HG03521 (cell line): ENCODE results near the gene SPR.

Experiments used
- ATAC-seq: cut with Tn5 transposase; IDR thresholded peaks from one replicate; pipeline ENCODE4 v1.9.1; 2021; ENCODE audit warnings: mild to moderate bottlenecking, moderate library complexity; ENCODE audit not compliant: unreplicated experiment

Gene SPR

DNA sequence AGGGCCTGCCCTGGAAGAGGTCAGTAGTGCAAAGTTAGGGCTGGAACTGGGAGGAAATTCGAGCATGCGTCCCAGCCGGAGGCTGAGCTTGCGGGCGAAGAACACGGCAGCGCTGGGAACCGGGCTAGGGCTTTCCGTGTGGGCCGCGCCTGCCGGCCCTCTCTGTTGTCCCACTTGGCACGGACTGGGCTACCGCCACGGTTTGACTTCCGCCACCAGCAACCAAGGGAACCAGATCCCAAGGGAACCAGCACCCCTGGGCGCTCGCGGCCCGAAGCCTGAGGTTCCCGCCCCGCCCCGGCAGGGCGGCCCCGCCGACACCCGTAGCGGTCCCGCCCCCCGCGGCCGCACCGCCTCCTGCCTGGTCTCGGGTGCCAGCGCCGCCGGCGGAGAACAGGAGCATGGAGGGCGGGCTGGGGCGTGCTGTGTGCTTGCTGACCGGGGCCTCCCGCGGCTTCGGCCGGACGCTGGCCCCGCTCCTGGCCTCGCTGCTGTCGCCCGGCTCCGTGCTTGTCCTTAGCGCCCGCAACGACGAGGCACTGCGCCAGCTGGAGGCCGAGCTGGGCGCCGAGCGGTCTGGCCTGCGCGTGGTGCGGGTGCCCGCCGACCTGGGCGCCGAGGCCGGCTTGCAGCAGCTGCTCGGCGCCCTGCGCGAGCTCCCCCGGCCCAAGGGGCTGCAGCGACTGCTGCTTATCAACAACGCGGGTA is at the start of gene SPR:
TSS of gene SPR (plus strand) at position 377 of the 708 bp plus-strand sequence. CDS start at position 402, 25 bp downstream.
- ATAC-seq, result peak; percentile 87

- no peak for ATAC-seq
These were observed 47.1 kb upstream of the SPR start for GRCh38 chr2:72840066-72840465.

- ATAC-seq, result no peak
These were observed 45.6 kb upstream of the SPR start for GRCh38 chr2:72841462-72842125.

- ATAC-seq, result no peak
These were observed 43.9 kb upstream of the SPR start for GRCh38 chr2:72843301-72843700.

DNA sequence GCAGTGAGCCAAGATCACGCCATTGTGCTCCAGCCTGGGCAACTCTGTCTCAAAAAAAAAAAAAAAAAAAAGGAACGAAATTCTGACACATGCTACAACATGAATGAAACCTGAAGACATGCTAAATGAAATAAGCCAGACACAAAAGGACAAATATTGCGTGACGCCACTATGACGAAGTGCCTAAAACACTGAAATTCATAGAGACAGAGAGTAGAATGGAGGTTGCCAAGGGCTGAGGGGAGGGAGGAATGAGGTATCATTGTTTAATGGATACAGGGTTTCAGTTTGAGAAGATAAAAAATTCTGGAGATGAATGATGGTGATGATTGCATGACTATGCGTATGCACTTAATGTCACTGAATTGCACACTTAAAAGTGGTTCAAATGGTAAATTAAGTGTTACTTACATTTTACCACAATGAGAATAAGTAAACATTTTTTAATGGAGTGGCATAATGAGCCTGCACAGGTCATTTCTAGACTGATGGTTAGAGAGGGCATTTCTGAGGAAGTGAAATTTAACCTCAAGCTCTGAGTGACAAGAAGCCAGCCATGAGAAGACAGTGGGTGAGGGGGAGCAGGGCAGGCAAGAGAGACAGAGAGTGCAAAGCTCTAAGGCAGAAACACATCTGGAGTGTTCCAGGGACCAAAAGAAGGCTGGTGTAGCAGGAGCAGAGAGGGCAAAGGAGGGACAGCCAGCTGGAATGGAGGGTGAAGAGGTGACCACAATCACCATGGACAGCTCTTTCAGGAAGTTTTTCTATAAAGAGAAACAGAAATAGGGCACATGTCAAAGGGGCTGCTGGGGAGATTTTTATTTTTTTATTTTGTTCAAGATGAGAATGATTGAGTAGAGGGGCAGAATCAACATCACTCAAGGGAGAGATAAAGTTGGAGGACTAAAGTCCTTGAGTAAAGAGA is 40.8 kb upstream of the SPR start:
- ATAC-seq, result peak; percentile 66

DNA sequence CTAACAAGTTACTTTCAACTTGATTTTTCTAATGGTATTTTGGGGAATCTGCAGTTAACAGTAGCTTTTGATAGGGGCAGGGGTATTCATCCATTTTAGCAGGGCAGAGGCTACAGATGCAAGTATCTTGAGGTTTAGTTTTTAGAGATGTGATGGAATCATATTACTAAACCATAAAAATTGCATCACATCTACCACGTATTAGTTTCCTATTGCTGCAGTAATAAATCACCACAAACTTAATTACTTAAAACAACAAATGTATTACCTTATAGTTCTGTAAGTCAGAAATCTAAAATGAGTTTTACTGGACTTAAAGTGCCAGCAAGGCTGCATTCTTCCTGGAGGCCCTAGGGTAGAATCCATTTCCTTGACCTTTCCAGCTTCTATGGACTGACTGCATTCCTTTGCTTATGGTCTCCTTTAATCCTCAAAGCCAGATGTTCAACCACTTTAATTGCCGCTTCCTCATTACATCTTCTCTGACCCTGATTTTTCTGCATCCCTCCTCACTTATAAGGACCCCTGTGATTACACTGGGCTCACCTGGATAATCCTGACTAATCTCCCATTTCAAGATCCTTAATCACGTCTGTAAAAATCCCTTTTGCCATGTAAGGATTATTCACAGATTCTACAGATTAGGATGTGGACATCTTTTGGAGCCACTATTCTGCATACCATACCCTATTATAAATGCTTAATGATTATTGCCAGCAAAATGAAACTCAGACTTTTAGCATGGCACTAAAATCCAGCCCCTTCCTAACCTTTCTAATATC is 39.5 kb upstream of the SPR start:
- ATAC-seq, result no peak

DNA sequence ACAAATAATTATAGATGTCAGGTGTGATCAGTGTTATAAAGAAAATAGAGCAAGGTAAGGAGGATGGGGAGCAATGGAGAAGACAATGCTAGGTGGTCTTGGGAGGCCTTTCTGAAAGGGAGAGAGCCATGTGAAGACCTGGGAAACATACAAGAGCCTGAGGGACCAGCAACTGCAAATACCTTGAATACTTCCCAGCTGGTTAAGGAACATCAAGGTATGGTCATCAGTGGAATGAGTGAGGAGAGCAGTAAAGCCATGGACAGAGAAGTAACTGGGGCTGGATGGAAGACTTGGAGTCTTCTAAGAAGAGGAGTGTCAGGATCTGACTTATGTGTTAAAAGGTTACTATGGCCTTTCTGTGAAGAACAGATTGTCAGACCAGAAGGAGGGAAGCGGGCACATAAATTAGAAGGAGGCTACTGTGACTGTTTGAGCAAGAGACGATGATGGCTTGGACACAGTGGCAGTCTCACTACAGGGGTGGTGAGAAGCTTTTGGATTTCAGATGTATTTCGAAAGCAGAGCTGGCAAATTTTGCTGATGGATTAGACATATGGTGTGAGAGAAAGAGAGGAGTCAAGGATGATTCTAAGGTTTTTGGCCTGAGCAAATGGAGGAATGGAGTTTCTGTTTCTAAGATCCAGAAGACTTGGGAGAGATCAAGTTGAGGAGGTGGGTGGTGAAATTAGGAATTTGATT is 38.6 kb upstream of the SPR start:
- ATAC-seq, result no peak

GRCh38 chr2:72849138-72849462 is 38.1 kb upstream of the SPR start:
- no peak for ATAC-seq

- ATAC-seq, result no peak
These were observed 35.9 kb upstream of the SPR start for GRCh38 chr2:72851333-72851732.

GRCh38 chr2:72859831-72860262 is 27.4 kb upstream of the SPR start:
- peak; percentile 49 for ATAC-seq

GRCh38 chr2:72862239-72862988 is 24.8 kb upstream of the SPR start:
- peak; percentile 86 for ATAC-seq

GRCh38 chr2:72863046-72863445 is 24.2 kb upstream of the SPR start:
- no peak for ATAC-seq

- ATAC-seq, result peak; percentile 42
These were observed 22.7 kb upstream of the SPR start for GRCh38 chr2:72864500-72864899.

DNA sequence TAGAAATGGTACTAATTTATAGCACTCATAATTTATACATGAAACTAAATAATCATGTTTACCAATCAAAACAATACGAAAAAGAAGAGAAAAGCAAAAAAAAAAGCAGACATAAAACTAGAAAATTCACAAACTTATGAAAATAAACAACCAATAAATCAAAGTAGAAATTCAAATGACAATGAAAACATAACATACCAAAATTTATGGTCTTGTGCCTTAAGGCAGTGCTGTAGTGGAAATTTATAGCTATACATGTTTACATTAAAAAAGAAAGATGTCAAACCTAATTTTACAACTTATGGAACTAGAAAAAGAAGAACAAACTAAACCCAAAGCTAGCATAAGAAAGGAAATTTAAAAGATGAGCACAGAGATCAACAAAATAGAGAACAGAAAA is 16.1 kb upstream of the SPR start:
- ATAC-seq, result no peak

GRCh38 chr2:72871880-72872279 is 15.3 kb upstream of the SPR start:
- ATAC-seq, result no peak

DNA sequence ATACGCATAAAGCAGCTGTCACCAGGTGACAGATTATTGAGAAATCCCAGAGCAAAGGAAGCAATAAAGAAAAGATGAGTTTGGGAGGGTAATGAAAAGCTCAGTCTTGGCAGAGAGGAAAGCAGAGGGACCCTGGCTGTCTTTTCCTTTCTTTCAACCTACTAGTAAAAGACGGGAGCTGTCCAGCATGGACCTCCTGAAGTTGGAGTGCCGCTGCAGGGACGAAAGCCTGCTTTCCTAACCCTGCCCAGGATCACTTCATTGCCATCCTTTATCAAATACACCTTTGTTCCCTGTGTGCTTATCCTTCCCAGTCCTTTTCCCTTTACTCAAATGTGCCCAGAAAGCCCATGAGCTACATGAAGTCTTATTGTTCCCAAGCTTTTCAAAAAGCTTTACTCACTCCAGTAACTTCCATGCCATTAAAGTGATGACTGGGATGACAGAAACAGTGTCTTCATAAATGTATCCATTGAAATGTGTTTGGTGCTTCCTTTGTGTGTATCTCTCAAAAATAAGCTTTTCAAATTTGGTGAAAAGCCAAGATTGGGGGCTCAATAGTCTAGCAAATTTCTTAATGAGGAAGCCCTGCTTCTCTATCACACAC is 3.7 kb upstream of the SPR start:
- no peak for ATAC-seq

GRCh38 chr2:72886505-72887031 is 640 bp upstream of the SPR start:
- no peak for ATAC-seq

DNA sequence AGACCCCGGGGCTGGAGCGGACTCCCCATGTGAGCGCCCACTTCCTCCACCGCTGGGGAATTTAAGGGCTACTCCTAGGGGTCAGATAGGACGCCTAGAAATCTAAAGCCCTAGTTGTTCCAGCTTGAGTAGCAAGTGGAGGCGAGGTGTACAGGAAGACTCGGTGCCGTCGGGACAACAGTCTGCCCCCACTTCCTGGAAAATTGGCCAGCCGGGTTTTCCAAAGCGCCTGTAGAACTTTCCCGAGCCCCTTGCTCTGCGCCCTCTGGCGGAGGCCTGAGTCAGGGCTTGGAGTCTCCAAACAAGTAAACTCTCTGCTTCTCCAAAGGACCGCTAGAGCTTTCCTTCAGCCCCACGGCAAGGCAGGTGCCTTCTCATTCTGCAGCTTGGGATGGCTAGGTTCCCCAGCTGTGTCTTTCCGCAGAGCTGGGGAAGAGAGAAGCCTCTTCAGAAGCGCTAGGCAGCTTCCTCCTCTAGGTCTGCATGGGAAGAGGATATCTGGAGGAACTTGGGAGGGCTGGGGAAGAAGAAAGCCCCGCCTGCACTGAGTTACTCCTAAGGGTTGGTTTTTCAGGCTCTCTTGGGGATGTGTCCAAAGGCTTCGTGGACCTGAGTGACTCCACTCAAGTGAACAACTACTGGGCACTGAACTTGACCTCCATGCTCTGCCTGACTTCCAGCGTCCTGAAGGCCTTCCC is 681 bp downstream of the SPR start:
- ATAC-seq, result peak; percentile 36
